Psoas muscle (tissue), 8 donors: ENCODE results near the gene ETV2. TPM values are rescaled to one million over a fixed set of nuclear protein-coding genes. Genes with fewer than 3 reads are reported as not detected.

Experiments
- ATAC-seq, 4 donors: fragments of 200-7000 bp; cut with Tn5 transposase; one replicate each; pipeline ENCODE4 v1.9.1; 2020; ENCODE audit warnings: moderate library complexity in 3 of 4, mild to moderate bottlenecking in 2 of 4
- DNase-seq, 2 donors: peaks; one replicate each; pipeline ENCODE4 v3.0.0-alpha.2; 2020
- H3K27ac ChIP-seq: fragments of 200-600 bp; one replicate; pipeline ENCODE4 v1.8.0; 2022
- H3K27me3 ChIP-seq, 3 donors: fragments of 200-600 bp in 1 of 3; one replicate each; pipeline versions ENCODE4 v1.6.1 to v1.8.0; 2013 to 2022; ENCODE audit warnings: low read length in 2 of 3, mild to moderate bottlenecking in 2 of 3, moderate library complexity in 1 of 3; ENCODE audit not compliant: insufficient read depth in 3 of 3
- H3K36me3 ChIP-seq, 2 donors: fragments of 200-600 bp in 1 of 2; one replicate each; pipeline versions ENCODE4 v1.6.1 to v1.8.0; 2013 to 2022; ENCODE audit warnings: low read depth in 1 of 2, mild to moderate bottlenecking in 1 of 2, moderate library complexity in 1 of 2; ENCODE audit not compliant: insufficient read depth in 1 of 2
- H3K4me1 ChIP-seq: fragments of 200-600 bp; one replicate; pipeline ENCODE4 v1.8.0; 2022
- H3K4me3 ChIP-seq: fragments of 200-600 bp; one replicate; pipeline ENCODE4 v1.8.0; 2022; ENCODE audit warnings: mild to moderate bottlenecking
- H3K9me3 ChIP-seq: fragments of 200-600 bp; one replicate; pipeline ENCODE4 v1.8.0; 2022
- CTCF ChIP-seq: fragments of 200-600 bp; IDR thresholded peaks from one replicate; pipeline ENCODE4 v1.8.0; 2022; ENCODE audit warnings: antibody characterized with exemption
- WGBS, 3 donors: extraction: QIAGEN DNeasy Blood & Tissue Kit; methylation state at CpG; one replicate each; pipeline versions ENCODE4 v1.1.6 to v1.1.7; 2013; 5-methylcytosine and 5-hydroxymethylcytosine counted together
- intact Hi-C, 2 donors: fragments of 100-400 bp; cut with DNase I; formaldehyde crosslinking; loops; one replicate each; pipeline versions ENCODE4 v1.11.0 to v1.14.2; 2022
- polyA plus RNA-seq, 3 donors: library from polyadenylated mRNA; stranded (reverse); fragments of 200-250 nt; gene quantifications; one replicate each; pipeline ENCODE4 v1.2.3, GENCODE V29; 2013
- total RNA-seq, 4 donors: library from RNA; stranded (reverse); fragmentation: NEBNext Ultra II Directional in 2 of 4; extraction: Animal tissue kit (Norgen Biotek cat#: 25700) in 2 of 4; gene quantifications; one replicate each; pipeline versions ENCODE4 v1.2.1 to v1.2.4, GENCODE V29; 2021 to 2023
- donor health status: healthy with polysubstance abuse.
- donor health status: DM: no; HTN: no; CAD: no; lungs with moderate emphysema.
- donor health status: Bipolar disorder and iron deficiency.
- donor health status: healthy.
- donor health status: DM: yes; HTN: yes; CAD: no.
- donor health status: DM: no; HTN: no; CAD: no.
- donor health status: DM: no; HTN: no; CAD: no.
- donor health status: DM: yes; HTN: yes; CAD: no.

The ETV2 gene
- total and polyA plus RNA-seq, 7 donors = 0.19 to 0.23 (median 0.20) TPM; not detected in 4

- intact Hi-C loops = no loop called here
- DNase-seq = no peak
- Histone ChIP-seq H3K9me3 (no peaks in the 10 kb centered on the region), H3K27ac (no peak overlapping the region), H3K27me3 (no peaks in the 10 kb centered on the region), H3K36me3 (peaks cover 4 to 89% of the 10 kb centered on the region in 2 donors), H3K4me1 (peaks cover 10% of the 10 kb centered on the region), H3K4me3 (no peak overlapping the region)
- no peak for ATAC-seq
- 88 to 92% (median 88%) methylated on average over 27 to 29 of the region's 29 CpGs for WGBS, 3 donors
- no peak for TF ChIP-seq CTCF
Measured at GRCh38 chr19:35633727-35634440, 7.7 kb upstream of the ETV2 start.

DNA sequence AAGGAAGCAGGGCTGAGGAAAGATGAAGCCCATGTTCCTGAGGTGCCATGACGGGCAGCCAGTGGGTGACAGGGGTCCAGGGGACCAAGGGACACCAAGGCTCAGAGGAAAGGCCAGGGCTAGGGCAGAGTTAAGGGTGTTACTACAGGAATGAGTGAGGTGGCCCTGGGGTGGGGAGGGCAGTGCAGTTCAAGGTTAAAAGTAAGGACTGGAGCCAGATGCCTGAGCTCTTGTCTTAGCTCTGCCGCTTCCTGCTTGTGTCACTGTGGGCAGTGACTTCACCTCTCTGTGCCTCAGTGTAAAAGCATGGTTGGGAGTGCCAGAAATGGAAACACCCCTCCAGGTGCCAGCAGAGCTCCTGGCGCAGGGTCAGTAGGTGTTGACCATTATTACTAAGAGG, 4.9 kb upstream of the ETV2 start:
- Histone ChIP-seq H3K27me3 (no peaks in the 10 kb centered on the region), H3K4me3 (no peak overlapping the region), H3K9me3 (no peaks in the 10 kb centered on the region), H3K4me1 (no peaks in the 10 kb centered on the region), H3K36me3 (peaks cover 0 to 69% of the 10 kb centered on the region in 2 donors), H3K27ac (no peak overlapping the region)
- no peak for DNase-seq
- no peak for ATAC-seq
- intact Hi-C loops = no loop called here
- WGBS, 3 donors = 67 to 96% (median 94%) methylated on average over 3 of the region's 3 CpGs
- TF ChIP-seq CTCF = no peak

GRCh38 chr19:35637165-35637564, 4.4 kb upstream of the ETV2 start:
- H3K27ac ChIP-seq = no peak overlapping the region
- no peaks in the 10 kb centered on the region for H3K27me3 ChIP-seq
- no peak overlapping the region for H3K4me3 ChIP-seq
- DNase-seq = no peak
- peaks cover 0 to 64% of the 10 kb centered on the region in 2 donors for H3K36me3 ChIP-seq
- no peak for TF ChIP-seq CTCF
- intact Hi-C loops = no loop called here
- H3K9me3 ChIP-seq = no peaks in the 10 kb centered on the region
- WGBS, 3 donors = 89 to 94% (median 93%) methylated on average over 24 to 25 of the region's 25 CpGs
- H3K4me1 ChIP-seq = no peaks in the 10 kb centered on the region
- no peak for ATAC-seq

DNA sequence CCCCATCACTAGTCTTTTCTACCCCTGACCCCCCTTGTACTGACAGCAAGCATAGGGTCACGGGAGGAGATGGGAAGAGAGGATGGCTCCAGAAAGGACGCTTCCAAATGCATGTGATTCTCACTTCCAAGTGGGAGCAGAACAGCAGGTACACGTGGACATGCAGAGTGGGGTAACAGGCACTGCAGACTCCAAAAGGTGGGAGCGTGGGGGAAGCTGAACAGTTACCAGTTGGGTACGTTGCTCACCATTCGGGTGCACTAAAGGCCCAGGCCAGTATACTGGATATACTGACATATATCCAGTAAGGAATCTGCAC, 2.3 kb upstream of the ETV2 start:
- ATAC-seq (no peak), DNase-seq (no peak)
- peaks cover 0 to 43% of the 10 kb centered on the region in 2 donors for H3K36me3 ChIP-seq
- no peaks in the 10 kb centered on the region for H3K27me3 ChIP-seq
- H3K9me3 ChIP-seq = no peaks in the 10 kb centered on the region
- no peak overlapping the region for H3K27ac ChIP-seq
- H3K4me3 ChIP-seq = no peak overlapping the region
- H3K4me1 ChIP-seq = peaks cover 4% of the 10 kb centered on the region
- TF ChIP-seq CTCF = no peak
- WGBS, 3 donors = 34 to 44% (median 43%) methylated on average over 6 of the region's 6 CpGs
- intact Hi-C loops = no loop called here

DNA sequence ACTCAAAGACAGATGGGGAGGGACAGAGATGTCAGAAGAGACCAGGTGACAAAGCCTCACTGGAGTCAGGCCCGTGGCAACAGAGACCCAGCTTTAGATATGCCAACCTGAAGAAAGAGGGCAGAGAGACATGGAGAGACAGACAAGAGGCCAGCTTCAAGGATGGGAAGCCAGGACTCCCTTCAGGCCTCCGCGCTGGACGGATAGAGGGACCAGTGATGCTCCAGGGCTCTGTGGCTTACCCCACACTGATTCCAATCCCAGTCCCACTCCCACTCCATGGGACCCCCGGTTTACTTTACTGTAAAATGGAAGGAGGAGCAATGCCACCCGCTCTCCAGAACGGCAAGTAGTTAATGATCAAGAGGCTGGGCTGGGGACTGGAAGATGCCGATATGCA, 1.7 kb upstream of the ETV2 start:
- DNase-seq = no peak
- H3K4me3 ChIP-seq = no peak overlapping the region
- H3K9me3 ChIP-seq = no peaks in the 10 kb centered on the region
- intact Hi-C loops = no loop called here
- peaks cover 4% of the 10 kb centered on the region for H3K4me1 ChIP-seq
- H3K27me3 ChIP-seq = no peaks in the 10 kb centered on the region
- H3K36me3 ChIP-seq = peaks cover 0 to 37% of the 10 kb centered on the region in 2 donors
- WGBS, 3 donors = 79 to 87% (median 81%) methylated on average over 8 of the region's 8 CpGs
- no peak for ATAC-seq
- TF ChIP-seq CTCF = no peak
- H3K27ac ChIP-seq = no peak overlapping the region
